GM12892 (cell line): ENCODE data around the gene NKX1-1.
A peak's percentile ranks its signal among the peaks of the same experiment; 100 is the strongest.

ENCODE experiments used
- DNase-seq: peaks from one replicate; pipeline ENCODE4 v3.0.0; 2011; ENCODE audit not compliant: insufficient read length
- FAIRE-seq: peaks from 2 replicates; lab custom pipeline; 2011; peaks lifted over from hg19 to GRCh38; lab: Jason Lieb, UNC
- POLR2A ChIP-seq: IDR thresholded peaks from 2 replicates; pipeline ENCODE4 v1.6.1; 2011; ENCODE audit warnings: low read depth, low read length, control low read depth
- POLR2AphosphoS5 ChIP-seq: IDR thresholded peaks from 2 replicates; pipeline ENCODE4 v1.6.1; 2011; ENCODE audit warnings: low read depth, low read length, control low read depth
- TAF1 ChIP-seq: IDR thresholded peaks from 2 replicates; pipeline ENCODE4 v1.6.1; 2011; ENCODE audit warnings: low read depth, mild to moderate bottlenecking, control low read depth, low read length, borderline replicate concordance

Gene NKX1-1

GRCh38 chr4:1371176-1372165, 34.8 kb downstream of the NKX1-1 start:
- no peak for TF ChIP-seq POLR2AphosphoS5
- TF ChIP-seq POLR2A = no peak
- no peak for TF ChIP-seq TAF1
- FAIRE-seq = no peak
- no peak for DNase-seq

- no peak for FAIRE-seq
- TF ChIP-seq TAF1 (no peak), POLR2AphosphoS5 (no peak), POLR2A (no peak)
- DNase-seq = no peak
Observed at GRCh38 chr4:1370321-1371124, 35.7 kb downstream of the NKX1-1 start.

GRCh38 chr4:1369479-1370079, 36.7 kb downstream of the NKX1-1 start:
- no peak for DNase-seq
- TF ChIP-seq TAF1 = no peak
- TF ChIP-seq POLR2AphosphoS5 = no peak
- TF ChIP-seq POLR2A = no peak
- no peak for FAIRE-seq

GRCh38 chr4:1369091-1369450, 37.2 kb downstream of the NKX1-1 start:
- no peak for FAIRE-seq
- TF ChIP-seq TAF1 = no peak
- TF ChIP-seq POLR2A = no peak
- no peak for TF ChIP-seq POLR2AphosphoS5
- DNase-seq = no peak

GRCh38 chr4:1368421-1369090, 37.7 kb downstream of the NKX1-1 start:
- no peak for TF ChIP-seq POLR2AphosphoS5
- no peak for TF ChIP-seq POLR2A
- TF ChIP-seq TAF1 = no peak
- no peak for FAIRE-seq
- no peak for DNase-seq

GRCh38 chr4:1367936-1368289, 38.3 kb downstream of the NKX1-1 start:
- DNase-seq (no peak), FAIRE-seq (no peak)

GRCh38 chr4:1367230-1367935, 38.9 kb downstream of the NKX1-1 start:
- FAIRE-seq (no peak), DNase-seq (peak; percentile 25)
- no peak for TF ChIP-seq TAF1
- no peak for TF ChIP-seq POLR2A
- TF ChIP-seq POLR2AphosphoS5 = no peak

More at GRCh38 chr4:1367936-1368289, 38.3 kb downstream of the NKX1-1 start:
- TF ChIP-seq TAF1 = no peak
- TF ChIP-seq POLR2A = no peak
- TF ChIP-seq POLR2AphosphoS5 = no peak

GRCh38 chr4:1366371-1367229, 39.6 kb downstream of the NKX1-1 start:
- no peak for TF ChIP-seq POLR2A
- no peak for TF ChIP-seq TAF1
- no peak for TF ChIP-seq POLR2AphosphoS5
- FAIRE-seq (no peak), DNase-seq (peak; percentile 18)
